SK-N-SH (cell line): ENCODE measurements around the gene SFXN4.

Experiments used
- ELF1 ChIP-seq: IDR thresholded peaks from 2 replicates; pipeline ENCODE4 v1.4.0; 2012
- JUND ChIP-seq: IDR thresholded peaks from 2 replicates; pipeline ENCODE4 v1.4.0; 2012
- MXI1 ChIP-seq: IDR thresholded peaks from 2 replicates; pipeline ENCODE4 v1.6.1; 2012; ENCODE audit warnings: mild to moderate bottlenecking, low read depth, low read length, improper control_type of control experiment
- RAD21 ChIP-seq: IDR thresholded peaks from 2 replicates; pipeline ENCODE4 v1.6.1; 2012; ENCODE audit warnings: mild to moderate bottlenecking, low read length
- SIN3A ChIP-seq: IDR thresholded peaks from 2 replicates; pipeline ENCODE4 v1.6.1; 2012; ENCODE audit warnings: low read depth, mild to moderate bottlenecking, low read length, moderate library complexity, borderline replicate concordance
- SMC3 ChIP-seq: IDR thresholded peaks from 2 replicates; pipeline ENCODE4 v1.6.1; 2012; ENCODE audit warnings: low read depth, low read length, improper control_type of control experiment
- TAF1 ChIP-seq: IDR thresholded peaks from 2 replicates; pipeline ENCODE4 v1.6.1; 2012; ENCODE audit warnings: low read depth, mild to moderate bottlenecking, low read length, moderate library complexity, borderline replicate concordance
- USF1 ChIP-seq: IDR thresholded peaks from 2 replicates; pipeline ENCODE4 v1.4.0; 2012; ENCODE audit warnings: low read depth, borderline replicate concordance
- TF ChIP-seq, protein P1 (sequence below): IDR thresholded peaks from 2 replicates; pipeline ENCODE4 v1.4.0; 2012; ENCODE audit warnings: low read depth
- TF ChIP-seq, protein P2 (sequence below): fragments of 200-600 bp; sonication (generic); IDR thresholded peaks from 2 replicates; pipeline ENCODE4 v1.6.1; 2017; ENCODE audit warnings: antibody characterized with exemption, mild to moderate bottlenecking, moderate library complexity
- TF ChIP-seq, protein P3 (sequence below): IDR thresholded peaks from 2 replicates; pipeline ENCODE4 v1.4.0; 2012; ENCODE audit warnings: low read depth, borderline replicate concordance
- TF ChIP-seq, protein P4 (sequence below): IDR thresholded peaks from 2 replicates; pipeline ENCODE4; 2012

GRCh38 chr10:119119400-119119799 is 46.1 kb downstream of the SFXN4 start:
- TF ChIP-seq TAF1 (no peak), SMC3 (no peak), JUND (no peak), SIN3A (no peak), ELF1 (no peak), USF1 (no peak), MXI1 (no peak), RAD21 (no peak)
- TF ChIP-seq, protein P1, sequence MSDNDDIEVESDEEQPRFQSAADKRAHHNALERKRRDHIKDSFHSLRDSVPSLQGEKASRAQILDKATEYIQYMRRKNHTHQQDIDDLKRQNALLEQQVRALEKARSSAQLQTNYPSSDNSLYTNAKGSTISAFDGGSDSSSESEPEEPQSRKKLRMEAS, result no peak
- TF ChIP-seq, protein P2, sequence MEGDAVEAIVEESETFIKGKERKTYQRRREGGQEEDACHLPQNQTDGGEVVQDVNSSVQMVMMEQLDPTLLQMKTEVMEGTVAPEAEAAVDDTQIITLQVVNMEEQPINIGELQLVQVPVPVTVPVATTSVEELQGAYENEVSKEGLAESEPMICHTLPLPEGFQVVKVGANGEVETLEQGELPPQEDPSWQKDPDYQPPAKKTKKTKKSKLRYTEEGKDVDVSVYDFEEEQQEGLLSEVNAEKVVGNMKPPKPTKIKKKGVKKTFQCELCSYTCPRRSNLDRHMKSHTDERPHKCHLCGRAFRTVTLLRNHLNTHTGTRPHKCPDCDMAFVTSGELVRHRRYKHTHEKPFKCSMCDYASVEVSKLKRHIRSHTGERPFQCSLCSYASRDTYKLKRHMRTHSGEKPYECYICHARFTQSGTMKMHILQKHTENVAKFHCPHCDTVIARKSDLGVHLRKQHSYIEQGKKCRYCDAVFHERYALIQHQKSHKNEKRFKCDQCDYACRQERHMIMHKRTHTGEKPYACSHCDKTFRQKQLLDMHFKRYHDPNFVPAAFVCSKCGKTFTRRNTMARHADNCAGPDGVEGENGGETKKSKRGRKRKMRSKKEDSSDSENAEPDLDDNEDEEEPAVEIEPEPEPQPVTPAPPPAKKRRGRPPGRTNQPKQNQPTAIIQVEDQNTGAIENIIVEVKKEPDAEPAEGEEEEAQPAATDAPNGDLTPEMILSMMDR, result no peak
- TF ChIP-seq, protein P3, sequence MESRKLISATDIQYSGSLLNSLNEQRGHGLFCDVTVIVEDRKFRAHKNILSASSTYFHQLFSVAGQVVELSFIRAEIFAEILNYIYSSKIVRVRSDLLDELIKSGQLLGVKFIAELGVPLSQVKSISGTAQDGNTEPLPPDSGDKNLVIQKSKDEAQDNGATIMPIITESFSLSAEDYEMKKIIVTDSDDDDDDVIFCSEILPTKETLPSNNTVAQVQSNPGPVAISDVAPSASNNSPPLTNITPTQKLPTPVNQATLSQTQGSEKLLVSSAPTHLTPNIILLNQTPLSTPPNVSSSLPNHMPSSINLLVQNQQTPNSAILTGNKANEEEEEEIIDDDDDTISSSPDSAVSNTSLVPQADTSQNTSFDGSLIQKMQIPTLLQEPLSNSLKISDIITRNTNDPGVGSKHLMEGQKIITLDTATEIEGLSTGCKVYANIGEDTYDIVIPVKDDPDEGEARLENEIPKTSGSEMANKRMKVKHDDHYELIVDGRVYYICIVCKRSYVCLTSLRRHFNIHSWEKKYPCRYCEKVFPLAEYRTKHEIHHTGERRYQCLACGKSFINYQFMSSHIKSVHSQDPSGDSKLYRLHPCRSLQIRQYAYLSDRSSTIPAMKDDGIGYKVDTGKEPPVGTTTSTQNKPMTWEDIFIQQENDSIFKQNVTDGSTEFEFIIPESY, result no peak
- TF ChIP-seq, protein P4, sequence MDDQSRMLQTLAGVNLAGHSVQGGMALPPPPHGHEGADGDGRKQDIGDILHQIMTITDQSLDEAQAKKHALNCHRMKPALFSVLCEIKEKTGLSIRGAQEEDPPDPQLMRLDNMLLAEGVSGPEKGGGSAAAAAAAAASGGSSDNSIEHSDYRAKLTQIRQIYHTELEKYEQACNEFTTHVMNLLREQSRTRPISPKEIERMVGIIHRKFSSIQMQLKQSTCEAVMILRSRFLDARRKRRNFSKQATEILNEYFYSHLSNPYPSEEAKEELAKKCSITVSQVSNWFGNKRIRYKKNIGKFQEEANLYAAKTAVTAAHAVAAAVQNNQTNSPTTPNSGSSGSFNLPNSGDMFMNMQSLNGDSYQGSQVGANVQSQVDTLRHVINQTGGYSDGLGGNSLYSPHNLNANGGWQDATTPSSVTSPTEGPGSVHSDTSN, result no peak
